PC-9 (cell line): Measurements from ENCODE around the gene C1orf21. TPM values are rescaled to one million over a fixed set of nuclear protein-coding genes. Genes with fewer than 3 reads are reported as not detected.
"Not testable (repeated sequence)": the region's sequence is repeated elsewhere in the genome, so short reads cannot be mapped to it uniquely, and the experiment has no call there.

ENCODE experiments used
- Bru-seq: library from RNA; stranded (reverse); fragments of 400-500 nt; gene quantifications from one replicate; lab custom pipeline; 2021; lab: Mats Ljungman, UMichigan
- BruChase-seq, 2 experiments: library from RNA; stranded (reverse); fragments of 400-500 nt; gene quantifications; one replicate each; lab custom pipeline; 2021; lab: Mats Ljungman, UMichigan
- BruUV-seq: library from RNA; stranded (reverse); fragments of 400-500 nt; replicated peaks from 2 replicates; lab custom pipeline; 2021; lab: Mats Ljungman, UMichigan
- CTCF ChIA-PET: fragments of 300-600 bp; sonication (Branson Sonifier 250); formaldehyde crosslinking; loops from one replicate; lab custom pipeline; 2022; ENCODE audit warnings: antibody characterized with exemption; lab: Charles Lee
- POLR2A ChIA-PET: fragments of 300-600 bp; sonication (Branson Sonifier 250); formaldehyde crosslinking; loops from one replicate; lab custom pipeline; 2022; ENCODE audit warnings: antibody characterized with exemption; ENCODE audit not compliant: unreplicated experiment; lab: Charles Lee
- DNase-seq, 2 experiments: peaks; one replicate each; pipeline versions ENCODE4 v3.0.0 to v3.0.0-alpha.2; 2015 to 2022; ENCODE audit warnings: mixed read lengths in 1 of 2
- H2AFZ ChIP-seq: fragments of 200-600 bp; sonication (generic); 2 replicates; pipeline ENCODE4 v1.8.1; 2017; ENCODE audit warnings: antibody characterized with exemption
- H3F3A ChIP-seq: fragments of 200-600 bp; sonication (generic); 2 replicates; pipeline ENCODE4 v1.8.1; 2017; ENCODE audit warnings: antibody characterized with exemption, mild to moderate bottlenecking, low read depth; ENCODE audit not compliant: insufficient read depth
- H3K27ac ChIP-seq: fragments of 200-600 bp; sonication (generic); 2 replicates; pipeline ENCODE4 v1.6.1; 2016; ENCODE audit warnings: mixed run types
- H3K27me3 ChIP-seq: fragments of 200-600 bp; sonication (generic); 2 replicates; pipeline ENCODE4 v1.6.1; 2016; ENCODE audit warnings: low read depth, mixed run types; ENCODE audit not compliant: insufficient read depth
- H3K36me3 ChIP-seq: fragments of 200-600 bp; sonication (generic); 2 replicates; pipeline ENCODE4 v1.6.1; 2016; ENCODE audit warnings: low read depth, mixed run types
- H3K4me1 ChIP-seq: fragments of 200-600 bp; sonication (generic); replicated peaks from 2 replicates; pipeline ENCODE4 v1.6.1; 2016; ENCODE audit warnings: mixed run types; ENCODE audit not compliant: insufficient read depth
- H3K4me2 ChIP-seq: fragments of 200-600 bp; sonication (generic); 2 replicates; pipeline ENCODE4 v1.6.1; 2017; ENCODE audit warnings: mixed run types
- H3K4me3 ChIP-seq: fragments of 200-600 bp; sonication (generic); 2 replicates; pipeline ENCODE4 v1.6.1; 2016; ENCODE audit warnings: mixed run types
- H3K79me2 ChIP-seq: fragments of 200-600 bp; sonication (generic); 2 replicates; pipeline ENCODE4 v1.6.1; 2017; ENCODE audit warnings: low read depth, mixed run types
- H3K9me2 ChIP-seq: fragments of 200-600 bp; sonication (generic); 2 replicates; pipeline ENCODE4 v1.8.1; 2017; ENCODE audit warnings: mild to moderate bottlenecking; ENCODE audit not compliant: insufficient read depth
- H3K9me3 ChIP-seq: fragments of 200-600 bp; sonication (generic); 2 replicates; pipeline ENCODE4 v1.8.1; 2016; ENCODE audit warnings: low read depth; ENCODE audit not compliant: insufficient read depth
- H4K20me1 ChIP-seq: fragments of 200-600 bp; sonication (generic); 2 replicates; pipeline ENCODE4 v1.8.1; 2017; ENCODE audit not compliant: insufficient read depth
- EZH2 ChIP-seq: fragments of 200-600 bp; sonication (generic); IDR thresholded peaks from 2 replicates; pipeline ENCODE4 v1.8.0; 2017; ENCODE audit warnings: antibody characterized with exemption, low read depth
- intact Hi-C: fragments of 100-400 bp; cut with micrococcal nuclease; formaldehyde crosslinking; loops from one replicate; pipeline ENCODE4 v1.10.0; 2022; ENCODE audit not compliant: unreplicated experiment
- long read RNA-seq: library from polyadenylated mRNA; stranded (forward); transcript quantifications from one replicate; pipeline ENCODE4 v2.0.0, GENCODE V29; 2022
- total RNA-seq: library from RNA; stranded (reverse); gene quantifications from 2 replicates; pipeline ENCODE4 v1.2.3, GENCODE V29; 2021
- TF ChIP-seq, protein P1 (sequence below): fragments of 200-600 bp; sonication (generic); conservative IDR thresholded peaks from 2 replicates; pipeline ENCODE4 v1.6.1; 2017; ENCODE audit warnings: mixed run types, antibody characterized with exemption, mild to moderate bottlenecking, moderate library complexity

The C1orf21 gene, protein sequence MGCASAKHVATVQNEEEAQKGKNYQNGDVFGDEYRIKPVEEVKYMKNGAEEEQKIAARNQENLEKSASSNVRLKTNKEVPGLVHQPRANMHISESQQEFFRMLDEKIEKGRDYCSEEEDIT
- 13.6 and 13.8 TPM in 2 replicates for total RNA-seq
- Bru-seq, nascent RNA, result percentile 56 among the genes with signal in this experiment
- BruChase-seq, experiment 1, labeled RNA remaining after a 2-hour chase, result percentile 44 among the genes with signal in this experiment
- BruChase-seq, experiment 2, labeled RNA remaining after a 6-hour chase, result percentile 39 among the genes with signal in this experiment
- long read RNA-seq, full-length matches to known transcripts, result 15 of 18 reads
- long read RNA-seq, partial matches to known transcripts, result 0 of 18 reads
- long read RNA-seq, other reads (novel, unspliced or antisense), result 3 of 18 reads

DNA sequence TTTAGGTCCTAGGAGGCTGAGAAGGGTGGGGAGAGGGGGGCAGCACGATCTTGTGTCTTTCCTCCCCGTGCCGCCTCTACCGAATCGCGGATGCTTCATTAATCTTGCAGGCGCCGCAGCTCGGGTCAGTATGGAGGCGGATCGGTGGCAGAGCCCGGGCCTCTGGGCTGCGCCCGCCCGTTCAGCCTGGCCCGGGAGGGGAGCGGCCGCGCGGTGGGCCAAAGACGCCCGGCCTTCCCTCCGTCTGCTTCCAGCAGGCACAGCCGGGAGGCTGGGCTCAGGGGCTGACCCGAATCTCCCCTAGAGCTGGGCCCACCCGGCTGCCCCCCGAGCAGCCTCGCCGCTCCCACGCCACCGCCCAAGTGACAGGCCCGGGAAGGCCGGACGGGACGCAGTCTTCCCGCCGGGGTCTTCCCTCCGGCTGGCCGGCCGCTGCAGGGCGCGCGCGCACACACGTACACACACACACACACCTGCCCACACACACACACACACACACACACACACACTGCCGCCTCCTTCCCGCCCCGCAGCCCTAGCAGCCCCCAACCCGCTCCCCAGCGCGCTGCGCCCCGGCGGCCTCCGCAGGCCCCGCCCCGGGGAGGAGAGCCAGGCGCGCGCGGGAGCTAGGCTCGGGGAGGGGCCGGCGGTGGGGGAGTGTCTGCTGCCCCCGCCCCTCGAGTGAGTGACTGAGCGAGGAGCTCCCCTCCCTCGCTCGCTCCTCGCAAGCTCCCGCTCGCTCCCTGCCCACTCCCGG, at the start of gene C1orf21:
C1orf21 (plus strand) TSS at position 718 of the 757 bp plus-strand sequence. CDS start 90,481 bp downstream, outside the sequence.
- Histone ChIP-seq H3K27ac (no peak within 1 kb of the TSS), H3K79me2 (no peaks in the 10 kb centered on the region), H3K4me2 (peak within 1 kb of the TSS; percentile 99), H3K27me3 (peaks cover 4% of the 10 kb centered on the region; the same call in 1 of the 2 replicates), H3K36me3 (no peaks in the 10 kb centered on the region), H3K9me3 (no peaks in the 10 kb centered on the region), H4K20me1 (no peaks in the 10 kb centered on the region), H3K4me3 (peak within 1 kb of the TSS; percentile 84), H2AFZ (peak within 1 kb of the TSS; percentile 94), H3K9me2 (no peaks in the 10 kb centered on the region), H3F3A (peaks cover 9% of the 10 kb centered on the region), H3K4me1 (peaks cover 12% of the 10 kb centered on the region; the same call in 1 of the 2 replicates)
- TF ChIP-seq EZH2, result no peak
- TF ChIP-seq, protein P1, sequence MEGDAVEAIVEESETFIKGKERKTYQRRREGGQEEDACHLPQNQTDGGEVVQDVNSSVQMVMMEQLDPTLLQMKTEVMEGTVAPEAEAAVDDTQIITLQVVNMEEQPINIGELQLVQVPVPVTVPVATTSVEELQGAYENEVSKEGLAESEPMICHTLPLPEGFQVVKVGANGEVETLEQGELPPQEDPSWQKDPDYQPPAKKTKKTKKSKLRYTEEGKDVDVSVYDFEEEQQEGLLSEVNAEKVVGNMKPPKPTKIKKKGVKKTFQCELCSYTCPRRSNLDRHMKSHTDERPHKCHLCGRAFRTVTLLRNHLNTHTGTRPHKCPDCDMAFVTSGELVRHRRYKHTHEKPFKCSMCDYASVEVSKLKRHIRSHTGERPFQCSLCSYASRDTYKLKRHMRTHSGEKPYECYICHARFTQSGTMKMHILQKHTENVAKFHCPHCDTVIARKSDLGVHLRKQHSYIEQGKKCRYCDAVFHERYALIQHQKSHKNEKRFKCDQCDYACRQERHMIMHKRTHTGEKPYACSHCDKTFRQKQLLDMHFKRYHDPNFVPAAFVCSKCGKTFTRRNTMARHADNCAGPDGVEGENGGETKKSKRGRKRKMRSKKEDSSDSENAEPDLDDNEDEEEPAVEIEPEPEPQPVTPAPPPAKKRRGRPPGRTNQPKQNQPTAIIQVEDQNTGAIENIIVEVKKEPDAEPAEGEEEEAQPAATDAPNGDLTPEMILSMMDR, result no peak
- no TSS peak for BruUV-seq
- ChIA-PET CTCF (interaction anchor here (0.6 to 1.4 kb wide), 6 partner anchors 41 to 1696 kb away, joined by 3 to 9 read pairs (median 6); no protein-coding TSS in a partner anchor), POLR2A (interaction anchor here (0.6 to 1.0 kb wide), 6 partner anchors 13 to 750 kb away, joined by 4 to 20 read pairs (median 8); no protein-coding TSS in a partner anchor)
- peak; percentile 51 to 88 for DNase-seq
- intact Hi-C loops, result loop anchor here (2.0 to 10.0 kb wide), 4 partner anchors 96 to 312 kb away; no protein-coding TSS in a partner anchor

DNA sequence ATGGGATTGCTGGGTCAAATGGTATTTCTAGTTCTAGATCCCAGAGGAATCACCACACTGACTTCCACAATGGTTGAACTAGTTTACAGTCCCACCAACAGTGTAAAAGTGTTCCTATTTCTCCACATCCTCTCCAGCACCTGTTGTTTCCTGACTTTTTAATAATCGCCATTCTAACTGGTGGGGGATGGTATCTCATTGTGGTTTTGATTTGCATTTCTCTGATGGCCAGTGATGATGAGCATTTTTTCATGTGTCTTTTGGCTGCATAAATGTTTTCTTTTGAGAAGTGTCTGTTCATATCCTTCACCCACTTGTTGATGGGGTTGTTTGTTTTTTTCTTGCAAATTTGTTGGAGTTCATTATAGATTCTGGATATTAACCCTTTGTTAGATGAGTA, 49.0 kb upstream of the C1orf21 start:
- intact Hi-C loops, H3K36me3 ChIP-seq, H3K4me3 ChIP-seq, H3K9me3 ChIP-seq, H3K9me2 ChIP-seq, H3F3A ChIP-seq, DNase-seq, BruUV-seq, H2AFZ ChIP-seq, H3K4me2 ChIP-seq, H4K20me1 ChIP-seq, H3K27ac ChIP-seq, H3K79me2 ChIP-seq, CTCF ChIA-PET, POLR2A ChIA-PET, H3K4me1 ChIP-seq, H3K27me3 ChIP-seq: not testable (repeated sequence)

DNA sequence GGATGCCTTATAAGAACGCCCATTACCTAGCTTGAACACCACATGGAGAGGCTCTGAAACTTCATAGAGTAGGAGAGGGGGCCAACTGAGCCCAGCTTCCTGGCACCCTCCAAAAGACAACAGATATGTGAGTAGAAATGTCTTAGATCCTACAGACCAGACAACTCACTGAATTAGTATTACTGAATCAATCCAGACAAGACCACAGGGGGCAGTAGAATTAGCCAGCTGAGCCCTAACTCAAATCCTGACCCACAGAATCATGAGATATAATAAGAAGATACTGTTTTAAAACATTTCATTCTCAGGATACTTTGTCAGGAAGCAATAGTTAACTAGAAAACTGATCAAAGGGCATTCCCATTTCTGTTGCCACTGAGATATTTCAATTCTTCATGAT, 45.8 kb upstream of the C1orf21 start:
- intact Hi-C loops, result no loop called here
- Histone ChIP-seq H3K4me2 (no peak overlapping the region), H3K27ac (no peak overlapping the region), H2AFZ (no peak overlapping the region), H3K9me2 (no peaks in the 10 kb centered on the region), H3K9me3 (no peaks in the 10 kb centered on the region), H4K20me1 (peaks cover 4% of the 10 kb centered on the region; the same call in 1 of the 2 replicates), H3K4me3 (no peak overlapping the region), H3K79me2 (no peaks in the 10 kb centered on the region), H3K4me1 (no peaks in the 10 kb centered on the region), H3F3A (no peaks in the 10 kb centered on the region), H3K36me3 (no peaks in the 10 kb centered on the region), H3K27me3 (no peaks in the 10 kb centered on the region)
- ChIA-PET POLR2A (no interaction called here), CTCF (no interaction called here)
- no peak for TF ChIP-seq EZH2
- TF ChIP-seq, protein P1, result no peak
- no peak for DNase-seq
- BruUV-seq, result no TSS peak
